Measurements from ENCODE around the gene VPS52. TPM values are rescaled to one million over a fixed set of nuclear protein-coding genes. Genes with fewer than 3 reads are reported as not detected.

VPS52 gene
- total and polyA plus RNA-seq, 9 of the 15 experiments (the other 6 are each of a cell fraction or from before 2014, with no cell fraction given) = 24.4 to 103 (median 40.2) TPM

DNA sequence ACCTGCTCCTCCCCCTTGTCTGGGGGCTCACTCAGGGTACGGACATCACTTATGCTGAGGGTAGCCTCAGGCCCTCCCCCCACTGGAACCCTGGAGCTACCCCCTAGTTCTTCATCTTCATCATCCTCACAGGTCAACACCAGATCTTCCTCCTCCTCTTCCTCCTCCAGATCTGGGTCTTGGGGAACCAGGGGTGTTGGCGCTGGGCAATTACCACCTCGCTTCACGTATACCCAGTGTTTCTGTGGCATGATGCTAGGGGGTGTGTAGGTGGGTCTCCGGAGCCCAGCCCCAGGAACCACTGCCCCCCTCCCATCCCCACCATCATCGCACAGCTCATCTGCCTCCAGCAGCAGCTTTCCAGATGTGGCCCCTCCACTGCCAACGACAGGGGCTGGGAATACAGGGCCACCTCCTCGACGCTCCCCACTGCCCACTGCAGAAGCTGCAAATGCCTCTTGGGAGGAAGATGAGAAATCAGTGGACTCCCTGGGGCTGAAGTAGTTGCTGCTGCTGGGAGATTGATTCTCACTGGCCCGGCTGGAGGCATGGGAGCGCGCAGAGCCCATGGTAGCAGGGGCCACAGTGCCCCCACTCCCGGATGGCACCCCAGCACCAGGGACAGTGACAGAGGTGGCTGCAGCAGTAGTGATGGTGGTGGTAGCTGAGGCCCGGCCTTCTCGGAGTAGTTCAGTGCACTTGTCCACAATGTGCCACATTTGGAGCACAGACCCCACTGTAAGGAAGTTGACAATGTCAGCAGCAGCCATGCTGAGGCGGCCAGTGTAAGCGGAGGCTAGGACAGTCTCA, 44.3 kb upstream of the VPS52 start (continued):
- TF ChIP-seq NR2C1 (IDR thresholded peaks at IDR 0.05) (no peak), NR2C1 (tag; IDR thresholded peaks at IDR 0.05) (no peak)

DNA sequence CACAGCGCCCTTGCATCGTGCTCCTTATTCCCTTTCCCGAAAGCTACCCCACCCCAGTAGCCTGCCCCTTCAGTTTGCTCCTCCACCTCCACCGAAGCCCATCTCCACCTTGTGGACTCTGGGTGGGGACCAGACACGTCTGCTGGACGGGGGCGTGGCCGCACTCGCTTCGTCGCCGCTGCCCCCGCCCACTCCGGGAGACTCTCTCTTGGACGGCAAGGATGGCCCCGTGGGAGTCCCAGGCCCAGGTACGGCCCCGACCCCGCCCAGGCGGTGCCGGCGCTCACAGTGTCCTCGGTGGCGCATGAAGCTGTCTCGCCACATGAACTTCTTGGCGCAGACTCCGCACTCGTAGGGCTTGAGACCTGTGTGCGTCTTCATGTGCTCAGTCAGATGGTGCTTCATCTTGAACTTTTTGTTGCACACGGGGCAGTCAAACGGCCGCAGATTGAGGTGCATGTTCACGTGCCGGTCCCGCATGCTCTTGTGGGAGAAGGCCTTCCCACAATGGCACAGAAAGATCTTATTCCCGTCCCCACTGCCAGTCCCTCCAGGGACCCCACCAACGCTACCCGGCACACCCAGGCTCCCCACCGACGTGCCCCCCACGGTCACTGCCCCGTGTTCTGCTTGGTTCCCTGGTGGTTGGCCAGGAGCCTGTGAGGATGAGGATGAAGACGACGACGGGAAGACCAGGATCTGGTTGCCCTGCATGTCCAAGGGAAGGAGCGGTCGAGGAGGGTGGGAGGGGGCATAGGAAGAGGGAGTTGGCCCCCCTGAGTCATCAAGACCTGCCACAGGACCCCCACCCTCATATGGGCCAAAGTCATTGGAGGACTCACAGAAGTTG, 43.5 kb upstream of the VPS52 start:
- Histone ChIP-seq H3K9me1 (ENCODE audit: control insufficient read depth, insufficient read depth, low read length) (peaks cover 3% of the 10 kb centered on the region), H2AFZ (ENCODE audit: low read depth, low read length) (peak overlapping the region; percentile 86), H3K4me3 (peak overlapping the region; percentile 68), H3K27ac (ENCODE audit: extremely low read depth, low read depth, low read length) (peak overlapping the region; percentile 90), H3K4me2 (ENCODE audit: insufficient read depth, low read length) (peak overlapping the region; percentile 95), H4K20me1 (replicated peaks; ENCODE audit: control insufficient read depth, insufficient read depth, low read length) (peaks cover 9% of the 10 kb centered on the region; the same call in 1 of the 2 replicates), H3K27me3 (ENCODE audit: control insufficient read depth in 2 of 2, insufficient read depth in 2 of 2, low read length in 2 of 2) (no peaks in the 10 kb centered on the region), H3K36me3 (ENCODE audit: control insufficient read depth, insufficient read depth, low read length) (peaks cover 41% of the 10 kb centered on the region), H3K79me2 (ENCODE audit: control insufficient read depth, insufficient read depth, low read length) (peaks cover 58% of the 10 kb centered on the region), H3K4me1 (replicated peaks in 1 of 2; ENCODE audit: control insufficient read depth in 2 of 2, insufficient read depth in 2 of 2, low read length in 2 of 2) (peaks cover 45 to 64% of the 10 kb centered on the region in 2 experiments), H3K9me3 (replicated peaks; ENCODE audit: control insufficient read depth, insufficient read depth, low read depth, low read length) (no peaks in the 10 kb centered on the region), H3K9ac (ENCODE audit: insufficient read depth in 1 of 2, low read depth in 2 of 2, low read length in 2 of 2) (peak overlapping the region; percentile 63 to 84; a peak in 3 of 4 replicates)
- POLR2A ChIA-PET = interaction anchor here (0.7 kb wide), 1 partner anchor 1364 kb away, joined by 3 read pairs; no protein-coding TSS in a partner anchor
- intact Hi-C loops (cut with micrococcal nuclease) = no loop called here
- DNase-seq (ENCODE audit: extremely low read depth in 1 of 4, low spot score in 3 of 4) = peak; percentile 79 to 88 (median 82)
- 26% methylated on average over 47 of the region's 47 CpGs for WGBS (ENCODE audit: insufficient coverage, low coverage, missing lambda C conversion rate)
- ATAC-seq = peak; percentile 62
- in situ Hi-C loops (cut with MboI) = no loop called here
- CTCF ChIA-PET (ENCODE audit: low intra/inter-chr PET ratio) = no interaction called here
- BruUV-seq (replicated peaks) = no TSS peak
- FAIRE-seq = no peak
- TF ChIP-seq ZSCAN32 (CRISPR knock-in tag; IDR thresholded peaks at IDR 0.05) (no peak), TAF1 (IDR thresholded peaks at IDR 0.05; ENCODE audit: control insufficient read depth, extremely low read depth, insufficient read depth, low read length, severe bottlenecking) (peak; percentile 17), MYBL2 (IDR thresholded peaks at IDR 0.05; ENCODE audit: low read depth) (no peak), MYBL2 (CRISPR knock-in tag; IDR thresholded peaks at IDR 0.05; ENCODE audit: borderline replicate concordance) (no peak), PHTF2 (CRISPR knock-in tag; IDR thresholded peaks at IDR 0.05) (no peak), ZNF124 (CRISPR knock-in tag; IDR thresholded peaks at IDR 0.05) (no peak), TEAD1 (CRISPR knock-in tag; IDR thresholded peaks at IDR 0.05) (no peak), ZBTB17 (CRISPR knock-in tag; IDR thresholded peaks at IDR 0.05) (no peak), ZNF57 (CRISPR knock-in tag; IDR thresholded peaks at IDR 0.05) (no peak), ZNF586 (CRISPR knock-in tag; conservative IDR thresholded peaks at IDR 0.05) (no peak), TAF9B (IDR thresholded peaks at IDR 0.05; ENCODE audit: partially characterized antibody) (no peak), NFE2 (IDR thresholded peaks at IDR 0.05; ENCODE audit: low read depth) (no peak), SIN3B (IDR thresholded peaks at IDR 0.05; ENCODE audit: low read depth) (no peak), ZNF184 (CRISPR knock-in tag; IDR thresholded peaks at IDR 0.05) (no peak), TCFL5 (CRISPR knock-in tag; conservative IDR thresholded peaks at IDR 0.05) (no peak), TRIM28 (IDR thresholded peaks at IDR 0.05) (no peak)
- TF ChIP-seq, protein P1, sequence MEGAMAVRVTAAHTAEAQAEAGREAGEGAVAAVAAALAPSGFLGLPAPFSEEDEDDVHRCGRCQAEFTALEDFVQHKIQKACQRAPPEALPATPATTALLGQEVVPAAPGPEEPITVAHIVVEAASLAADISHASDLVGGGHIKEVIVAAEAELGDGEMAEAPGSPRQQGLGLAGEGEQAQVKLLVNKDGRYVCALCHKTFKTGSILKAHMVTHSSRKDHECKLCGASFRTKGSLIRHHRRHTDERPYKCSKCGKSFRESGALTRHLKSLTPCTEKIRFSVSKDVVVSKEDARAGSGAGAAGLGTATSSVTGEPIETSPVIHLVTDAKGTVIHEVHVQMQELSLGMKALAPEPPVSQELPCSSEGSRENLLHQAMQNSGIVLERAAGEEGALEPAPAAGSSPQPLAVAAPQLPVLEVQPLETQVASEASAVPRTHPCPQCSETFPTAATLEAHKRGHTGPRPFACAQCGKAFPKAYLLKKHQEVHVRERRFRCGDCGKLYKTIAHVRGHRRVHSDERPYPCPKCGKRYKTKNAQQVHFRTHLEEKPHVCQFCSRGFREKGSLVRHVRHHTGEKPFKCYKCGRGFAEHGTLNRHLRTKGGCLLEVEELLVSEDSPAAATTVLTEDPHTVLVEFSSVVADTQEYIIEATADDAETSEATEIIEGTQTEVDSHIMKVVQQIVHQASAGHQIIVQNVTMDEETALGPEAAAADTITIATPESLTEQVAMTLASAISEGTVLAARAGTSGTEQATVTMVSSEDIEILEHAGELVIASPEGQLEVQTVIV (CRISPR knock-in tag; IDR thresholded peaks at IDR 0.05; ENCODE audit: borderline replicate concordance) = no peak
